ENCODE data around the gene LRBA.
A peak's percentile ranks its signal among the peaks of the same experiment; 100 is the strongest.

Gene LRBA

DNA sequence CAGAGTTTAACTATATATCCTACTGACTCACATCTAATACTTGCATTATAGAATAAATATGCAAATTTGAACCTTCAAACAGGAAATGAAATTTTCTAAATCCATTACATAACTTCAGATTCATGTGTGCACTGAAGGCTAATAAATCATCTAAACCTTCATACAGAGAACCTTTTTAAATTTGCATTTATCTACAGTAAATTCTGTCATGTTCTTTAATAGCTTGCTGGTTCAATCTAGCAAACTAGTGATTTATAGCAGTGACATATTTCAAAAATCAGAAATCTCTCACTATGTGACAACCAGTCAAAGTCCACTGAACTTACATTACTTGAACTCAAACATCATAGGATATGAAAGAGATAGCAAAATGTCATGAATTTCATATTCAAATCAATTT lies 65.1 kb downstream of the LRBA start:
- H3K9ac ChIP-seq (ENCODE audit: low read length), result no peak overlapping the region
- H3K9me3 ChIP-seq (ENCODE audit: control insufficient read depth, low read depth, low read length), result no peaks in the 10 kb centered on the region
- no peak overlapping the region for H3K27ac ChIP-seq (ENCODE audit: low read length)
- no peak overlapping the region for H3K4me3 ChIP-seq (ENCODE audit: low read length)
- no peaks in the 10 kb centered on the region for H3K36me3 ChIP-seq (ENCODE audit: control insufficient read depth, low read depth, low read length)
- no peaks in the 10 kb centered on the region for H3K4me1 ChIP-seq (ENCODE audit: control insufficient read depth, low read depth, low read length)
- no peaks in the 10 kb centered on the region for H3K27me3 ChIP-seq (ENCODE audit: control insufficient read depth, insufficient read depth, low read length)

DNA sequence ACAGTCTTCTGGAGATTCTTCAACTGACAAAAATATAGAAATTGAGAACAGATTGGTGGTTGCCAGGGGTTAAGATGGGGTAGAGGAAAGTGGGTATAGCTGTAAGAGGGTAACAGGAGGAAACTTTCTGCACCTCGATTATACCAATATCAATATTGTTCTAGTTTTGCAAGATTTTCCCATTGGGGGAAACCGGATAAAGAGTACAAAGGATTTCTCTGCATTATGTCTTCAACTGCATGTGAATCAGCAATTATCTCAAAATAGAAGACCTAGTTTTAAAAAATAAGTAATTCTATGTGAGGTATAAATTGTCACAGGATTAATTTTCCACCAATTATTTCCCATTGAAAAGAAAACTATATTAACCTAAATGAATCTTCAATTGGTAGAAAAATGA lies 65.7 kb downstream of the LRBA start:
- Histone ChIP-seq H3K4me1 (ENCODE audit: control insufficient read depth, low read depth, low read length) (no peaks in the 10 kb centered on the region), H3K9me3 (ENCODE audit: control insufficient read depth, low read depth, low read length) (no peaks in the 10 kb centered on the region), H3K27me3 (ENCODE audit: control insufficient read depth, insufficient read depth, low read length) (no peaks in the 10 kb centered on the region), H3K27ac (ENCODE audit: low read length) (no peak overlapping the region), H3K36me3 (ENCODE audit: control insufficient read depth, low read depth, low read length) (no peaks in the 10 kb centered on the region), H3K4me3 (ENCODE audit: low read length) (no peak overlapping the region), H3K9ac (ENCODE audit: low read length) (no peak overlapping the region)

- H3K36me3 ChIP-seq (ENCODE audit: control insufficient read depth, low read depth, low read length), result no peaks in the 10 kb centered on the region
- no peaks in the 10 kb centered on the region for H3K4me1 ChIP-seq (ENCODE audit: control insufficient read depth, low read depth, low read length)
- H3K27ac ChIP-seq (ENCODE audit: low read length), result no peak overlapping the region
- H3K27me3 ChIP-seq (ENCODE audit: control insufficient read depth, insufficient read depth, low read length), result no peaks in the 10 kb centered on the region
- H3K9ac ChIP-seq (ENCODE audit: low read length), result no peak overlapping the region
- no peak overlapping the region for H3K4me3 ChIP-seq (ENCODE audit: low read length)
- no peaks in the 10 kb centered on the region for H3K9me3 ChIP-seq (ENCODE audit: control insufficient read depth, low read depth, low read length)
Observed at GRCh38 chr4:150948710-150949109, 66.4 kb downstream of the LRBA start.

- H3K9me3 ChIP-seq (ENCODE audit: control insufficient read depth, low read depth, low read length), result no peaks in the 10 kb centered on the region
- H3K9ac ChIP-seq (ENCODE audit: low read length), result no peak overlapping the region
- H3K4me1 ChIP-seq (ENCODE audit: control insufficient read depth, low read depth, low read length), result no peaks in the 10 kb centered on the region
- no peaks in the 10 kb centered on the region for H3K27me3 ChIP-seq (ENCODE audit: control insufficient read depth, insufficient read depth, low read length)
- no peak overlapping the region for H3K4me3 ChIP-seq (ENCODE audit: low read length)
- no peak overlapping the region for H3K27ac ChIP-seq (ENCODE audit: low read length)
- H3K36me3 ChIP-seq (ENCODE audit: control insufficient read depth, low read depth, low read length), result no peaks in the 10 kb centered on the region
Observed at GRCh38 chr4:150948074-150948473, 67.0 kb downstream of the LRBA start.

DNA sequence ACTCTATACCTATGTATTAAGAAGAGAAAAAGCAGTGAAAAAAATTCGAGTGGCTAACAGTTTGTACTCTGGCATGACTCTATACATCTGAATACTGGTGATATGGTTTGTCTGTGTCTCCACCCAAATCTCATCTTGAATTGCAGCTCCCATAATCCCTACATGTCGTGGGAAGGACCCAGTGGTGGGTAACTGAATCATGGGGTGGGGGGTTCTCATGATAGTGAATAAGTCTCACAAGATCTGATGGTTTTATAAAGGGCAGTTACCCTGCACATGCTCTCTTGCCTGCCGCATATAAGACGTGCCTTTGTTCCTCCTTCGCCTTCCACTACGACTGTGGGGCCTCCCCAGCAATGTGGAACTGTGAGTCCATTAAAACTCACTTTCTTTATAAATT lies 70.4 kb downstream of the LRBA start:
- Histone ChIP-seq H3K9ac (ENCODE audit: low read length) (no peak overlapping the region), H3K27me3 (ENCODE audit: control insufficient read depth, insufficient read depth, low read length) (no peaks in the 10 kb centered on the region), H3K27ac (ENCODE audit: low read length) (no peak overlapping the region), H3K4me3 (ENCODE audit: low read length) (no peak overlapping the region), H3K9me3 (ENCODE audit: control insufficient read depth, low read depth, low read length) (no peaks in the 10 kb centered on the region), H3K36me3 (ENCODE audit: control insufficient read depth, low read depth, low read length) (no peaks in the 10 kb centered on the region), H3K4me1 (ENCODE audit: control insufficient read depth, low read depth, low read length) (no peaks in the 10 kb centered on the region)

- H3K27ac ChIP-seq (ENCODE audit: low read length), result no peak overlapping the region
- no peak overlapping the region for H3K9ac ChIP-seq (ENCODE audit: low read length)
- no peak overlapping the region for H3K4me3 ChIP-seq (ENCODE audit: low read length)
- no peaks in the 10 kb centered on the region for H3K27me3 ChIP-seq (ENCODE audit: control insufficient read depth, insufficient read depth, low read length)
- no peaks in the 10 kb centered on the region for H3K9me3 ChIP-seq (ENCODE audit: control insufficient read depth, low read depth, low read length)
- no peaks in the 10 kb centered on the region for H3K36me3 ChIP-seq (ENCODE audit: control insufficient read depth, low read depth, low read length)
- peaks cover 3% of the 10 kb centered on the region for H3K4me1 ChIP-seq (ENCODE audit: control insufficient read depth, low read depth, low read length)
Observed at GRCh38 chr4:150943818-150944217, 71.3 kb downstream of the LRBA start.

DNA sequence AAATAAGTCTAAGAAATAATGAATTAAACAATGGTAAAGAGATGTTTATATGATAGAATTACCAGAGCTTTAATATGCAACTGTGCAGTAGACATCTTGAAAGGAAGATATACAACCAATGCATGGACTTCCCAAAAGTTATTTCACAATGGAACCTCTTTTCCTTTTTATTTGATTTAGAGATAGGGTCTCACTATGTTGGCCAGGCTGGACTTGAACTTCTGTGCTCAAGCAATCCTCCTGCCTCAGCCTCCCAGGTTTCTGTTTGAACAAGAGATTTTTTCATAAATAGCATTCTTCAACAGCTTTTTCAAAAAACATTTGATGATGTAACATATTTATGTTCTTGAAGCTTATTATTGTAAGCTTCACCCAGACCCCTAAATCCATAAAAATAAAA lies 72.0 kb downstream of the LRBA start:
- Histone ChIP-seq H3K9me3 (ENCODE audit: control insufficient read depth, low read depth, low read length) (no peaks in the 10 kb centered on the region), H3K4me3 (ENCODE audit: low read length) (no peak overlapping the region), H3K4me1 (ENCODE audit: control insufficient read depth, low read depth, low read length) (peaks cover 9% of the 10 kb centered on the region), H3K27me3 (ENCODE audit: control insufficient read depth, insufficient read depth, low read length) (no peaks in the 10 kb centered on the region), H3K27ac (ENCODE audit: low read length) (no peak overlapping the region), H3K9ac (ENCODE audit: low read length) (no peak overlapping the region), H3K36me3 (ENCODE audit: control insufficient read depth, low read depth, low read length) (no peaks in the 10 kb centered on the region)

DNA sequence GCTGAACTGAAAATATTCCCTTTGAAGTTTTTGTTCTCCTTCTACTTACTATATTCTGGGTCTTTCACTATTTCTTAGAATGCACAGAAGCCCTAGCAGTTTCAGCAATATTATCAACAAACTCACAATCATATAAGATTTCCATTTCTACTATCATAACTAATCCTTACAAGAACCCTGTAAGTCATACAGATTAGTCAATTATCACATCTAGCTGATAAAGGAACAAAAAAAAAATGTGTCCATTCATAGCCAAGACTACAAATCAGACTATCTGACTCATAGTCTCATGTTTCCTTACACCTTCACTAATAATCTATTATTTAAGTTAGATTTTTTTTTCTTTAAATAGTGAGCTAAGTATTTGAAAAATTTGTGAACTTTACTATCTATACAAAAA lies 72.5 kb downstream of the LRBA start:
- Histone ChIP-seq H3K9ac (ENCODE audit: low read length) (no peak overlapping the region), H3K27ac (ENCODE audit: low read length) (no peak overlapping the region), H3K4me1 (ENCODE audit: control insufficient read depth, low read depth, low read length) (peaks cover 10% of the 10 kb centered on the region), H3K4me3 (ENCODE audit: low read length) (no peak overlapping the region), H3K36me3 (ENCODE audit: control insufficient read depth, low read depth, low read length) (no peaks in the 10 kb centered on the region), H3K9me3 (ENCODE audit: control insufficient read depth, low read depth, low read length) (no peaks in the 10 kb centered on the region), H3K27me3 (ENCODE audit: control insufficient read depth, insufficient read depth, low read length) (no peaks in the 10 kb centered on the region)

- Histone ChIP-seq H3K36me3 (ENCODE audit: control insufficient read depth, low read depth, low read length) (no peaks in the 10 kb centered on the region), H3K4me3 (ENCODE audit: low read length) (no peak overlapping the region), H3K9me3 (ENCODE audit: control insufficient read depth, low read depth, low read length) (no peaks in the 10 kb centered on the region), H3K27me3 (ENCODE audit: control insufficient read depth, insufficient read depth, low read length) (no peaks in the 10 kb centered on the region), H3K9ac (ENCODE audit: low read length) (no peak overlapping the region), H3K4me1 (ENCODE audit: control insufficient read depth, low read depth, low read length) (peaks cover 10% of the 10 kb centered on the region), H3K27ac (ENCODE audit: low read length) (no peak overlapping the region)
Observed at GRCh38 chr4:150940123-150940522, 75.0 kb downstream of the LRBA start.

DNA sequence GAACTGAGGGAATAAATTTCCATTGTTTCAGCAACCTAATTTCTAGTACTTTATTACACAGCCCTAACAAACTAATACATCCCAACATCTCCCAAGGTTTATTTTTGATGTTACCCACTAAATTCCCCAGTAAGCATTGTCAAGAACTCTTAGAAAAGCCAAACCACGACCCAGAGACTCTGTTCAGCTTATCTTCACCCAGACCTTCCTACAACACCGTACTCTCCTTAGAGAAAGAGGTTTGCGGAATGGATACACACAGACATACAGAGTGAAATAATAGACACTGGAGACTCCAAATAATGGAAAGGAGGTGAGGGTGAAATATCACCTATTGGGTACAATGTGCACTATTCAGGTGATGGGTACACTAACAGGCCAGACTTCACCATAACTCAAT lies 75.6 kb downstream of the LRBA start:
- H3K27ac ChIP-seq (ENCODE audit: low read length), result no peak overlapping the region
- no peaks in the 10 kb centered on the region for H3K36me3 ChIP-seq (ENCODE audit: control insufficient read depth, low read depth, low read length)
- no peaks in the 10 kb centered on the region for H3K9me3 ChIP-seq (ENCODE audit: control insufficient read depth, low read depth, low read length)
- no peaks in the 10 kb centered on the region for H3K27me3 ChIP-seq (ENCODE audit: control insufficient read depth, insufficient read depth, low read length)
- no peak overlapping the region for H3K4me3 ChIP-seq (ENCODE audit: low read length)
- peaks cover 10% of the 10 kb centered on the region for H3K4me1 ChIP-seq (ENCODE audit: control insufficient read depth, low read depth, low read length)
- no peak overlapping the region for H3K9ac ChIP-seq (ENCODE audit: low read length)

DNA sequence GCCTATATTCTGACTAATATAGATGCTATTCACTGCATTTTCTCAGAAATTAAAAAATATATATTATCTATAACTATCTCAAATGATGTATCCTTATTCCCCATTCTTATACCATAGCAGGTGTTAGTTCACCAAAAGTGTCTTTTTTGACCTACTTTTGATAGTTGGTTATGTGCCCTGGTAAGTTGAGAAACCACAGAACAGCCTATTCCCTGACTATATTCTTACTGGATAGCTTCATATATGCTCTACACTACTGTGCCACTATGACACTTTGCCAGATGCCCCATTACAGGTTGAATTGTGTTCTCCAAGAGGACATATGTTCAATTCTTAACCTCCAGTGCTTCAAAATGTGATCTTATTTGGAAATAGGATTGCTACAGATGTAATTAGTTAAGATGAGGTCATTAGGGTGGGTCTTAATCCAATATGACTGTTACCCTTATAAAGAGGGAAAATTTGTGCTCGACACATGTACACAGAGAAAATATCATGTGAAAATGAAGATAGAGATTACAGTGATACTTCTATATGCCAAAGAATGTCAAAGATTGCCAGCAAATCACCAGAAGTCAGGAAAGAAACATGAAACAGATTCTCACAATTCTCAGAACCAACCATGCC lies 76.1 kb downstream of the LRBA start:
- Histone ChIP-seq H3K9me3 (ENCODE audit: control insufficient read depth, low read depth, low read length) (no peaks in the 10 kb centered on the region), H3K27ac (ENCODE audit: low read length) (no peak overlapping the region), H3K4me3 (ENCODE audit: low read length) (peak overlapping the region; percentile 27), H3K4me1 (ENCODE audit: control insufficient read depth, low read depth, low read length) (peaks cover 10% of the 10 kb centered on the region), H3K27me3 (ENCODE audit: control insufficient read depth, insufficient read depth, low read length) (no peaks in the 10 kb centered on the region), H3K9ac (ENCODE audit: low read length) (no peak overlapping the region), H3K36me3 (ENCODE audit: control insufficient read depth, low read depth, low read length) (no peaks in the 10 kb centered on the region)

DNA sequence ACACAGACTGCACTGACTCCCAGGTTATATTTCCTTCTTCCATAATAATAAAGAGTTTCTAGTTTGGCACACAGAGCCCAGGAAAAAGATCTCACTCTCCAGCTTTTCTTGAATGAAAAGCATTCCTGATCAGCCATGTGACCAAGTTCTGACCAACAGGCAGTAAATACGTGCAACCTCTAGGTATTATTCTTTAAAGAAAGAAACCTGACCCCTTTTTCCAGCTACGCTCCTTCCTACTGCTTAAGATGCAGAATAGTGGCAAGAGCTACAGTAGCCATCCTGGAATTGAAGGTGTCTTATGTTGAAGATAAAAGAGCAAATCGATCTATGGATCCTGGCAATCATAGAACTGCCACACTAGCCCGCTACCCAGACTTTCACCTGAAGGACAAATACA lies 76.7 kb downstream of the LRBA start:
- H3K4me1 ChIP-seq (ENCODE audit: control insufficient read depth, low read depth, low read length), result peaks cover 10% of the 10 kb centered on the region
- no peak overlapping the region for H3K9ac ChIP-seq (ENCODE audit: low read length)
- no peaks in the 10 kb centered on the region for H3K36me3 ChIP-seq (ENCODE audit: control insufficient read depth, low read depth, low read length)
- H3K27me3 ChIP-seq (ENCODE audit: control insufficient read depth, insufficient read depth, low read length), result no peaks in the 10 kb centered on the region
- H3K9me3 ChIP-seq (ENCODE audit: control insufficient read depth, low read depth, low read length), result no peaks in the 10 kb centered on the region
- peak overlapping the region; percentile 75 for H3K27ac ChIP-seq (ENCODE audit: low read length)
- peak overlapping the region; percentile 27 for H3K4me3 ChIP-seq (ENCODE audit: low read length)
